Cerebellar nuclear complex (tissue), 1 donor: ENCODE results near the gene SPTBN5.

ENCODE experiments used
- DNase-seq, 2 experiments: peaks; one replicate each; lab custom pipeline; 2025; lab: John Stamatoyannopoulos, UW

Gene SPTBN5

GRCh38 chr15:41903782-41904181, 9.9 kb upstream of the SPTBN5 start:
- DNase-seq: no peak

- no peak for DNase-seq
Measured at GRCh38 chr15:41901431-41901830, 7.6 kb upstream of the SPTBN5 start.

GRCh38 chr15:41900526-41901380, 6.9 kb upstream of the SPTBN5 start:
- DNase-seq: no peak

GRCh38 chr15:41899854-41900442, 6.1 kb upstream of the SPTBN5 start:
- peak; percentile 37 to 76 for DNase-seq

GRCh38 chr15:41897363-41897799, 3.5 kb upstream of the SPTBN5 start:
- DNase-seq: no peak

GRCh38 chr15:41896566-41896965, 2.7 kb upstream of the SPTBN5 start:
- no peak for DNase-seq

GRCh38 chr15:41895957-41896356, 2.1 kb upstream of the SPTBN5 start:
- no peak for DNase-seq

- DNase-seq: no peak
Measured at GRCh38 chr15:41895491-41895890, 1.6 kb upstream of the SPTBN5 start.

GRCh38 chr15:41894791-41895463, 1.1 kb upstream of the SPTBN5 start:
- no peak for DNase-seq

GRCh38 chr15:41894251-41894790, 468 bp upstream of the SPTBN5 start:
- no peak for DNase-seq

- peak; percentile 69 to 97 for DNase-seq
Measured at GRCh38 chr15:41892621-41893421, 1.0 kb downstream of the SPTBN5 start.

- DNase-seq: no peak
Measured at GRCh38 chr15:41891946-41892345, 1.9 kb downstream of the SPTBN5 start.

GRCh38 chr15:41891226-41891625, 2.6 kb downstream of the SPTBN5 start:
- DNase-seq: no peak

- DNase-seq: no peak
Measured at GRCh38 chr15:41890050-41890690, 3.7 kb downstream of the SPTBN5 start.

GRCh38 chr15:41888662-41889253, 5.1 kb downstream of the SPTBN5 start:
- no peak for DNase-seq

- DNase-seq: no peak
Measured at GRCh38 chr15:41887893-41888292, 6.0 kb downstream of the SPTBN5 start.

- DNase-seq: no peak
Measured at GRCh38 chr15:41887161-41887560, 6.7 kb downstream of the SPTBN5 start.

GRCh38 chr15:41886741-41887140, 7.1 kb downstream of the SPTBN5 start:
- no peak for DNase-seq

GRCh38 chr15:41885841-41886240, 8.0 kb downstream of the SPTBN5 start:
- DNase-seq: no peak

- no peak for DNase-seq
Measured at GRCh38 chr15:41885321-41885720, 8.5 kb downstream of the SPTBN5 start.

- no peak for DNase-seq
Measured at GRCh38 chr15:41884458-41884857, 9.4 kb downstream of the SPTBN5 start.
